Ureter (tissue), 1 donor: ENCODE measurements around the gene TAF11L10. TPM values are rescaled to one million over a fixed set of nuclear protein-coding genes. Genes with fewer than 3 reads are reported as not detected.
"Not testable (repeated sequence)": the region's sequence is repeated elsewhere in the genome, so short reads cannot be mapped to it uniquely, and the experiment has no call there.

Experiments used
- DNase-seq: peaks from one replicate; pipeline ENCODE4 v3.0.0-alpha.2; 2020; ENCODE audit warnings: low spot score
- total RNA-seq: library from RNA; stranded (reverse); gene quantifications from one replicate; pipeline ENCODE4 v1.2.4, GENCODE V29; 2023
- donor health status: DM: yes; HTN: yes; CAD: no.

Gene TAF11L10
- not detected for total RNA-seq

- not testable (repeated sequence) for DNase-seq
Measured at GRCh38 chr5:17597728-17598127, at the start of gene TAF11L10. Gene TAF11L10, minus strand, starts transcription at chr5:17597828.

GRCh38 chr5:17634160-17634559 is 36.5 kb upstream of the TAF11L10 start, which contains the start of gene TAF11L14:
Gene TAF11L14, plus strand, starts transcription at chr5:17634460.
- DNase-seq: no peak

- not testable (repeated sequence) for DNase-seq
Measured at GRCh38 chr5:17631788-17632187, 34.2 kb upstream of the TAF11L10 start, which contains the start of gene TAF11L13. Gene TAF11L13, plus strand, starts transcription at chr5:17632088.

- no peak for DNase-seq
Measured at GRCh38 chr5:17625686-17626085, 28.1 kb upstream of the TAF11L10 start.

- no peak for DNase-seq
Measured at GRCh38 chr5:17620627-17621026, 23.0 kb upstream of the TAF11L10 start.

GRCh38 chr5:17619354-17619753 is 21.7 kb upstream of the TAF11L10 start:
- DNase-seq: no peak

GRCh38 chr5:17614872-17615605 is 17.4 kb upstream of the TAF11L10 start:
- DNase-seq: no peak

- not testable (repeated sequence) for DNase-seq
Measured at GRCh38 chr5:17610092-17610491, 12.5 kb upstream of the TAF11L10 start, which contains the start of gene TAF11L12. Gene TAF11L12, plus strand, starts transcription at chr5:17610392.

- not testable (repeated sequence) for DNase-seq
Measured at GRCh38 chr5:17607461-17607860, 9.8 kb upstream of the TAF11L10 start.

GRCh38 chr5:17604951-17605350 is 7.3 kb upstream of the TAF11L10 start:
- DNase-seq: no peak

GRCh38 chr5:17603880-17604279 is 6.3 kb upstream of the TAF11L10 start, which contains the start of gene TAF11L11:
Gene TAF11L11, plus strand, starts transcription at chr5:17604183.
- not testable (repeated sequence) for DNase-seq

GRCh38 chr5:17594255-17594654 is 3.4 kb downstream of the TAF11L10 start, which contains the start of gene TAF11L9:
Gene TAF11L9, minus strand, starts transcription at chr5:17594394.
- DNase-seq: not testable (repeated sequence)

GRCh38 chr5:17590860-17591259 is 6.8 kb downstream of the TAF11L10 start, which contains the start of gene TAF11L8:
Gene TAF11L8, minus strand, starts transcription at chr5:17590960.
- not testable (repeated sequence) for DNase-seq

GRCh38 chr5:17585658-17586057 is 12.0 kb downstream of the TAF11L10 start, which contains the start of gene TAF11L7:
Gene TAF11L7, minus strand, starts transcription at chr5:17585758.
- not testable (repeated sequence) for DNase-seq

Other genes with a start within 250 kb of the TAF11L10 start
- not detected for gene TAF11L2, start 99.6 kb downstream of the TAF11L10 start, total RNA-seq
- gene TAF11L3, start 79.5 kb downstream of the TAF11L10 start, total RNA-seq: not detected
- not detected for gene TAF11L4, start 76.0 kb downstream of the TAF11L10 start, total RNA-seq
- not detected for gene TAF11L5, start 72.6 kb downstream of the TAF11L10 start, total RNA-seq
- gene TAF11L6, start 69.2 kb downstream of the TAF11L10 start, total RNA-seq: not detected
- gene TAF11L7, start 12.1 kb downstream of the TAF11L10 start, total RNA-seq: not detected
- gene TAF11L8, start 6.9 kb downstream of the TAF11L10 start, total RNA-seq: not detected
- gene TAF11L9, start 3.4 kb downstream of the TAF11L10 start, total RNA-seq: not detected
- not detected for gene TAF11L11, start 6.4 kb upstream of the TAF11L10 start, total RNA-seq
- not detected for gene TAF11L12, start 12.6 kb upstream of the TAF11L10 start, total RNA-seq
- not detected for gene TAF11L13, start 34.3 kb upstream of the TAF11L10 start, total RNA-seq
- not detected for gene TAF11L14, start 36.6 kb upstream of the TAF11L10 start, total RNA-seq